ENCODE results near the gene MKS1. TPM values are rescaled to one million over a fixed set of nuclear protein-coding genes. Genes with fewer than 3 reads are reported as not detected.

MKS1 gene
- total and polyA plus RNA-seq, 2 of the 8 experiments (the other 6 are each of a cell fraction or from before 2014, with no cell fraction given) = 12.0 to 21.7 TPM

DNA sequence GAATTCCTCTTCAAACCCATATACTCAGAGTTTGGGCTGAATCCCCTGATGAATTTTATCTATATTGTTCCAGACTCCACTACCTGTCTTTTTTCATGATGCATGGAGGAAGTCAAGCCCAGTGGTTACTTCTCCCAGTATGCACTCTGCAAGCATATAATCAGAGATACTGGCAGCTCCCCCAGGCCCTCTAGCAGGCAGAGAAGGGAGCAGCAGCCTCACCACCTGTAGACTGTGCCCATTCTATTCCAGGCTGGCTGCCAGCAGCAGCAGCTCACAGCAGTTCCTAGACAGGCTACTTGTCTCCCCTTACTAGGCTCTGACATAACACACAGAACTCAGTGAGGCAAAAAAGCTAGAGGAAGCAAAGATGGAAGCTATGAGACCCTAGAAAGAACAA lies 3.4 kb downstream of the MKS1 start:
- Histone ChIP-seq H2AFZ (ENCODE audit: low read length) (no peak overlapping the region), H3K9me3 (ENCODE audit: insufficient read depth in 2 of 2, low read depth in 1 of 2, low read length in 1 of 2) (no peaks in the 10 kb centered on the region), H3K56ac (replicated peaks; ENCODE audit: insufficient read length, low read depth, low read length) (no peak overlapping the region), H2BK12ac (ENCODE audit: low read depth, low read length) (no peak overlapping the region), H4K20me1 (replicated peaks in 1 of 2; ENCODE audit: control insufficient read depth in 1 of 2, insufficient read depth in 2 of 2, low read length in 2 of 2) (no peaks in the 10 kb centered on the region), H3K79me1 (ENCODE audit: low read depth, low read length) (no peaks in the 10 kb centered on the region), H3K9ac (replicated peaks in 1 of 4; ENCODE audit: extremely low read depth in 1 of 4, low read depth in 3 of 4, low read length in 3 of 4) (no peak overlapping the region), H3K23ac (ENCODE audit: insufficient read length) (no peak overlapping the region), H2BK15ac (ENCODE audit: low read length) (no peak overlapping the region), H3K23me2 (ENCODE audit: low read depth, low read length) (peaks cover 5% of the 10 kb centered on the region; the same call in 1 of the 2 replicates), H2BK5ac (ENCODE audit: low read depth, low read length) (no peak overlapping the region), H3K4me3 (ENCODE audit: extremely low read depth in 1 of 4, insufficient read depth in 2 of 4, low read depth in 3 of 4, low read length in 4 of 4) (no peak overlapping the region), H3K14ac (ENCODE audit: insufficient read length) (no peak overlapping the region), H3K27me3 (replicated peaks in 1 of 4; ENCODE audit: control insufficient read depth in 3 of 4, extremely low read depth in 1 of 4, insufficient read depth in 3 of 4, low read length in 3 of 4) (no peaks in the 10 kb centered on the region), H2BK120ac (replicated peaks; ENCODE audit: low read depth, low read length) (no peak overlapping the region), H3K27ac (ENCODE audit: low read depth, low read length) (no peak overlapping the region), H2AK5ac (ENCODE audit: low read depth, low read length) (no peak overlapping the region), H3K79me2 (ENCODE audit: control insufficient read depth in 1 of 2, insufficient read depth in 2 of 2, low read length in 2 of 2) (no peaks in the 10 kb centered on the region), H4K8ac (ENCODE audit: extremely low read depth, insufficient read depth, low read length) (no peak overlapping the region), H3K18ac (ENCODE audit: extremely low read depth, low read length) (no peak overlapping the region), H2BK20ac (ENCODE audit: low read length) (no peak overlapping the region), H3K4ac (replicated peaks; ENCODE audit: insufficient read length, low read depth, low read length) (no peak overlapping the region), H3K36me3 (ENCODE audit: control insufficient read depth in 2 of 4, insufficient read depth in 4 of 4, low read length in 3 of 4) (peaks cover 0 to 9% (median 2%) of the 10 kb centered on the region in 4 experiments; a peak in 3 of 8 replicates), H3K4me1 (replicated peaks in 1 of 4; ENCODE audit: control insufficient read depth in 3 of 4, insufficient read depth in 4 of 4, low read length in 3 of 4) (peaks cover 0 to 3% (median 0%) of the 10 kb centered on the region in 4 experiments; a peak in 2 of 7 replicates), H3K4me2 (ENCODE audit: insufficient read depth in 1 of 2, low read depth in 2 of 2, low read length in 2 of 2) (no peak overlapping the region), H4K91ac (replicated peaks; ENCODE audit: insufficient read length, low read length) (no peak overlapping the region), H4K5ac (ENCODE audit: insufficient read length, low read depth, low read length) (no peak overlapping the region)
- CTCF ChIA-PET (ENCODE audit: partially characterized antibody) = interaction anchor here (0.7 to 13.2 kb wide), 13 partner anchors 9 to 357 kb away, joined by 3 to 127 read pairs (median 5); no protein-coding TSS in a partner anchor
- no peak for FAIRE-seq
- DNase-seq (ENCODE audit: low read depth in 1 of 2, low spot score in 2 of 2) = no peak
- POLR2A ChIA-PET (ENCODE audit: partially characterized antibody) = interaction anchor here (0.6 to 1.5 kb wide), 3 partner anchors 9 to 252 kb away, joined by 3 to 4 read pairs (median 4); no protein-coding TSS in a partner anchor
- TF ChIP-seq, protein P1, sequence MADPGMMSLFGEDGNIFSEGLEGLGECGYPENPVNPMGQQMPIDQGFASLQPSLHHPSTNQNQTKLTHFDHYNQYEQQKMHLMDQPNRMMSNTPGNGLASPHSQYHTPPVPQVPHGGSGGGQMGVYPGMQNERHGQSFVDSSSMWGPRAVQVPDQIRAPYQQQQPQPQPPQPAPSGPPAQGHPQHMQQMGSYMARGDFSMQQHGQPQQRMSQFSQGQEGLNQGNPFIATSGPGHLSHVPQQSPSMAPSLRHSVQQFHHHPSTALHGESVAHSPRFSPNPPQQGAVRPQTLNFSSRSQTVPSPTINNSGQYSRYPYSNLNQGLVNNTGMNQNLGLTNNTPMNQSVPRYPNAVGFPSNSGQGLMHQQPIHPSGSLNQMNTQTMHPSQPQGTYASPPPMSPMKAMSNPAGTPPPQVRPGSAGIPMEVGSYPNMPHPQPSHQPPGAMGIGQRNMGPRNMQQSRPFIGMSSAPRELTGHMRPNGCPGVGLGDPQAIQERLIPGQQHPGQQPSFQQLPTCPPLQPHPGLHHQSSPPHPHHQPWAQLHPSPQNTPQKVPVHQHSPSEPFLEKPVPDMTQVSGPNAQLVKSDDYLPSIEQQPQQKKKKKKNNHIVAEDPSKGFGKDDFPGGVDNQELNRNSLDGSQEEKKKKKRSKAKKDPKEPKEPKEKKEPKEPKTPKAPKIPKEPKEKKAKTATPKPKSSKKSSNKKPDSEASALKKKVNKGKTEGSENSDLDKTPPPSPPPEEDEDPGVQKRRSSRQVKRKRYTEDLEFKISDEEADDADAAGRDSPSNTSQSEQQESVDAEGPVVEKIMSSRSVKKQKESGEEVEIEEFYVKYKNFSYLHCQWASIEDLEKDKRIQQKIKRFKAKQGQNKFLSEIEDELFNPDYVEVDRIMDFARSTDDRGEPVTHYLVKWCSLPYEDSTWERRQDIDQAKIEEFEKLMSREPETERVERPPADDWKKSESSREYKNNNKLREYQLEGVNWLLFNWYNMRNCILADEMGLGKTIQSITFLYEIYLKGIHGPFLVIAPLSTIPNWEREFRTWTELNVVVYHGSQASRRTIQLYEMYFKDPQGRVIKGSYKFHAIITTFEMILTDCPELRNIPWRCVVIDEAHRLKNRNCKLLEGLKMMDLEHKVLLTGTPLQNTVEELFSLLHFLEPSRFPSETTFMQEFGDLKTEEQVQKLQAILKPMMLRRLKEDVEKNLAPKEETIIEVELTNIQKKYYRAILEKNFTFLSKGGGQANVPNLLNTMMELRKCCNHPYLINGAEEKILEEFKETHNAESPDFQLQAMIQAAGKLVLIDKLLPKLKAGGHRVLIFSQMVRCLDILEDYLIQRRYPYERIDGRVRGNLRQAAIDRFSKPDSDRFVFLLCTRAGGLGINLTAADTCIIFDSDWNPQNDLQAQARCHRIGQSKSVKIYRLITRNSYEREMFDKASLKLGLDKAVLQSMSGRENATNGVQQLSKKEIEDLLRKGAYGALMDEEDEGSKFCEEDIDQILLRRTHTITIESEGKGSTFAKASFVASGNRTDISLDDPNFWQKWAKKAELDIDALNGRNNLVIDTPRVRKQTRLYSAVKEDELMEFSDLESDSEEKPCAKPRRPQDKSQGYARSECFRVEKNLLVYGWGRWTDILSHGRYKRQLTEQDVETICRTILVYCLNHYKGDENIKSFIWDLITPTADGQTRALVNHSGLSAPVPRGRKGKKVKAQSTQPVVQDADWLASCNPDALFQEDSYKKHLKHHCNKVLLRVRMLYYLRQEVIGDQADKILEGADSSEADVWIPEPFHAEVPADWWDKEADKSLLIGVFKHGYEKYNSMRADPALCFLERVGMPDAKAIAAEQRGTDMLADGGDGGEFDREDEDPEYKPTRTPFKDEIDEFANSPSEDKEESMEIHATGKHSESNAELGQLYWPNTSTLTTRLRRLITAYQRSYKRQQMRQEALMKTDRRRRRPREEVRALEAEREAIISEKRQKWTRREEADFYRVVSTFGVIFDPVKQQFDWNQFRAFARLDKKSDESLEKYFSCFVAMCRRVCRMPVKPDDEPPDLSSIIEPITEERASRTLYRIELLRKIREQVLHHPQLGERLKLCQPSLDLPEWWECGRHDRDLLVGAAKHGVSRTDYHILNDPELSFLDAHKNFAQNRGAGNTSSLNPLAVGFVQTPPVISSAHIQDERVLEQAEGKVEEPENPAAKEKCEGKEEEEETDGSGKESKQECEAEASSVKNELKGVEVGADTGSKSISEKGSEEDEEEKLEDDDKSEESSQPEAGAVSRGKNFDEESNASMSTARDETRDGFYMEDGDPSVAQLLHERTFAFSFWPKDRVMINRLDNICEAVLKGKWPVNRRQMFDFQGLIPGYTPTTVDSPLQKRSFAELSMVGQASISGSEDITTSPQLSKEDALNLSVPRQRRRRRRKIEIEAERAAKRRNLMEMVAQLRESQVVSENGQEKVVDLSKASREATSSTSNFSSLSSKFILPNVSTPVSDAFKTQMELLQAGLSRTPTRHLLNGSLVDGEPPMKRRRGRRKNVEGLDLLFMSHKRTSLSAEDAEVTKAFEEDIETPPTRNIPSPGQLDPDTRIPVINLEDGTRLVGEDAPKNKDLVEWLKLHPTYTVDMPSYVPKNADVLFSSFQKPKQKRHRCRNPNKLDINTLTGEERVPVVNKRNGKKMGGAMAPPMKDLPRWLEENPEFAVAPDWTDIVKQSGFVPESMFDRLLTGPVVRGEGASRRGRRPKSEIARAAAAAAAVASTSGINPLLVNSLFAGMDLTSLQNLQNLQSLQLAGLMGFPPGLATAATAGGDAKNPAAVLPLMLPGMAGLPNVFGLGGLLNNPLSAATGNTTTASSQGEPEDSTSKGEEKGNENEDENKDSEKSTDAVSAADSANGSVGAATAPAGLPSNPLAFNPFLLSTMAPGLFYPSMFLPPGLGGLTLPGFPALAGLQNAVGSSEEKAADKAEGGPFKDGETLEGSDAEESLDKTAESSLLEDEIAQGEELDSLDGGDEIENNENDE (IDR thresholded peaks at IDR 0.05; ENCODE audit: insufficient replicate concordance, low read length) = no peak

Measured in H1 (cell line).